GM19240 (cell line): ENCODE results near the gene MSL1.
A peak's percentile ranks its signal among the peaks of the same experiment; 100 is the strongest.

Experiments
- DNase-seq: peaks from one replicate; pipeline ENCODE4 v3.0.0; 2011; ENCODE audit warnings: low spot score; ENCODE audit not compliant: insufficient read length

The MSL1 gene

GRCh38 chr17:40103688-40104087 lies 18.1 kb upstream of the MSL1 start:
- no peak for DNase-seq

GRCh38 chr17:40104594-40105486 lies 16.9 kb upstream of the MSL1 start:
- no peak for DNase-seq

- DNase-seq = no peak
Measured at GRCh38 chr17:40105861-40106759, 15.7 kb upstream of the MSL1 start.

GRCh38 chr17:40106760-40107521 lies 14.8 kb upstream of the MSL1 start:
- DNase-seq = no peak

- no peak for DNase-seq
Measured at GRCh38 chr17:40107522-40108174, 14.1 kb upstream of the MSL1 start.

GRCh38 chr17:40108970-40109824 lies 12.6 kb upstream of the MSL1 start:
- no peak for DNase-seq

GRCh38 chr17:40110026-40110845 lies 11.5 kb upstream of the MSL1 start:
- DNase-seq = no peak

GRCh38 chr17:40111221-40112128 lies 10.3 kb upstream of the MSL1 start:
- DNase-seq = peak; percentile 75

- DNase-seq = no peak
Measured at GRCh38 chr17:40112191-40112711, 9.5 kb upstream of the MSL1 start.

GRCh38 chr17:40112718-40113109 lies 9.1 kb upstream of the MSL1 start:
- no peak for DNase-seq

GRCh38 chr17:40113110-40113906 lies 8.5 kb upstream of the MSL1 start:
- peak; percentile 96 for DNase-seq

GRCh38 chr17:40113907-40114245 lies 7.9 kb upstream of the MSL1 start:
- no peak for DNase-seq

- DNase-seq = no peak
Measured at GRCh38 chr17:40115101-40115436, 6.7 kb upstream of the MSL1 start.

GRCh38 chr17:40122136-40122998 lies 596 bp downstream of the MSL1 start:
- no peak for DNase-seq

GRCh38 chr17:40122999-40123810 lies 1.4 kb downstream of the MSL1 start:
- peak; percentile 41 for DNase-seq

- no peak for DNase-seq
Measured at GRCh38 chr17:40123811-40124114, 2.0 kb downstream of the MSL1 start.
